M059J (cell line): Measurements from ENCODE around the gene NR1H2. TPM values are rescaled to one million over a fixed set of nuclear protein-coding genes. Genes with fewer than 3 reads are reported as not detected.
"Not testable (repeated sequence)": the region's sequence is repeated elsewhere in the genome, so short reads cannot be mapped to it uniquely, and the experiment has no call there.

ENCODE experiments used
- DNase-seq: peaks from one replicate; pipeline ENCODE4 v3.0.0-alpha.2; 2012; ENCODE audit warnings: low read depth
- total RNA-seq: library from RNA; depleted of rRNA; stranded (reverse); fragments of >200 nt; shearing (Covaris generic); gene quantifications from 2 replicates; pipeline ENCODE4 v1.2.3, GENCODE V29; 2014

The NR1H2 gene
- total RNA-seq, 1 experiment from 2014 or later, result 116 TPM

DNA sequence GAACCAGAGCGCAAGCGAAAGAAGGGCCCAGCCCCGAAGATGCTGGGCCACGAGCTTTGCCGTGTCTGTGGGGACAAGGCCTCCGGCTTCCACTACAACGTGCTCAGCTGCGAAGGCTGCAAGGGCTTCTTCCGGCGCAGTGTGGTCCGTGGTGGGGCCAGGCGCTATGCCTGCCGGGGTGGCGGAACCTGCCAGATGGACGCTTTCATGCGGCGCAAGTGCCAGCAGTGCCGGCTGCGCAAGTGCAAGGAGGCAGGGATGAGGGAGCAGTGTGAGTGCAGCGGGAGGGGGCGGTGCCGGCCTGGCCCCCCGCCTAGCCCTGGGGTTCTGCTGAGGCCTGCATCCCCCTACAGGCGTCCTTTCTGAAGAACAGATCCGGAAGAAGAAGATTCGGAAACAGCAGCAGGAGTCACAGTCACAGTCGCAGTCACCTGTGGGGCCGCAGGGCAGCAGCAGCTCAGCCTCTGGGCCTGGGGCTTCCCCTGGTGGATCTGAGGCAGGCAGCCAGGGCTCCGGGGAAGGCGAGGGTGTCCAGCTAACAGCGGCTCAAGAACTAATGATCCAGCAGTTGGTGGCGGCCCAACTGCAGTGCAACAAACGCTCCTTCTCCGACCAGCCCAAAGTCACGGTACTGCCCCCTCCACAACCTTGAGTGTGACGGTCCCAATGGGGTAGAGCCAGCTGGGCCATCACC lies 2.1 kb downstream of the NR1H2 start:
- DNase-seq, result no peak

DNA sequence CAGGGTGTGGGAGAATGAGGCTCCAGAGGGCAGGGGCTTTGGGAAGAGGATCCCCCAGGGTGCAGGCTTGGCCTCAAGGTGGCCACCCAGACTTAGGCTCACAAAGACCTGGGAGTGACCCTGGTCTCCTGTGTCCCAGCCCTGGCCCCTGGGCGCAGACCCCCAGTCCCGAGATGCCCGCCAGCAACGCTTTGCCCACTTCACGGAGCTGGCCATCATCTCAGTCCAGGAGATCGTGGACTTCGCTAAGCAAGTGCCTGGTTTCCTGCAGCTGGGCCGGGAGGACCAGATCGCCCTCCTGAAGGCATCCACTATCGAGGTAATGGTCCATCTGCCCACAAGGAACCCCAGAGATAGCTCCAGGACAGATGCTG lies 2.6 kb downstream of the NR1H2 start:
- no peak for DNase-seq

DNA sequence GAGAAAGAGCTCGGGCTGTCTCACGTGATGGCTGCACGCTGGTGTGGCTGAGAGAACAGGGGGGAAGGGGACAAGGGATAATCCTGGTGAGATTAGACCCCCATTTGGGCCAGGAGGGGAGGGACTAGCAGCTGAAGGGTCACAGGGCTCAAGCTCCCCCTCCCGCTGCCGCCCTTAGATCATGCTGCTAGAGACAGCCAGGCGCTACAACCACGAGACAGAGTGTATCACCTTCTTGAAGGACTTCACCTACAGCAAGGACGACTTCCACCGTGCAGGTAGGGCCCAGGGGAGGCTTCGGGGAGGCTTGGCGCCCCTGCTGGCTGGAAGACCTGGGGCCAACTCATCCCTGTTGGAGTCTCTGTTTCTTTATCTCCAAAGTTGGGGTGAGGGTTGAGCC lies 3.3 kb downstream of the NR1H2 start:
- DNase-seq, result no peak

DNA sequence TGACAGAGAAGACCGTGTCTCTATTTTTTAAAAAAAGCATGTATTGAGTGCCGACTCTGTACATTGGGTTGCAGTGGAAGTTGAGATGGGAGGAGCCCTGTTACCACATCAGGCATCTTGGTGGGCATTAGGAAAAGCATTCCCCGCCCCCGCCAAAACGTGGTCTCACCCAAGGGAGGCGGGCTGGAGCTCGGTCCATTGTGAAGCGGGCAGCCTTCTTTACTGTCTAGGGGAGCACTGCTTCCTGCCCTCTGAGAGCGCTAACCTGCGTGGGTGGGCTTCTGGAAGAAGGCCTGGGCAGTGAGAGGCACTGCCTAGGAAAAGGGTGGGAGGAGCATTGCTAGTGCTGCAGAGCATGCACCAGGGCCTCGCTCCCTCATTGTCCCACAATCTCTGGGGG lies 3.9 kb downstream of the NR1H2 start:
- DNase-seq, result no peak

DNA sequence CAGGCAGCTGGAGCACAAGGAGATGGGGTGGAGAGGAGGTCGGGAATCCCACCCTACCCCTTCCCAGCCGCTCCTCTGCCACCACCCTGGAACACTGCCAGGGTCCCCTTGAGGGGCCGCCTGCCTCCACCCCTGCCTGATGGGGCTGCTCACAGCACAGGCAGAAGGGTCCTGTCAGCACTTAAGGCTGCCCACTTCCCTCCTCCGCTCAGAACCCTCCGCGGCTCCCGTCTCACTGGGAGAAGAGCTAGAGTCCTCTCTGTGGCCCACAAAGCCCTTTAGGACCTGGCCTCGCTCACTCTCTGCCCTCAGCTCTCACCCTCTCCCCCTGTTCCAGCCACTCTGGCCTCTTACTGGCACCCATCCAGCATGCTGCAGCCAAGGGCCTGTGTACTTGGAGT lies 4.5 kb downstream of the NR1H2 start:
- no peak for DNase-seq

DNA sequence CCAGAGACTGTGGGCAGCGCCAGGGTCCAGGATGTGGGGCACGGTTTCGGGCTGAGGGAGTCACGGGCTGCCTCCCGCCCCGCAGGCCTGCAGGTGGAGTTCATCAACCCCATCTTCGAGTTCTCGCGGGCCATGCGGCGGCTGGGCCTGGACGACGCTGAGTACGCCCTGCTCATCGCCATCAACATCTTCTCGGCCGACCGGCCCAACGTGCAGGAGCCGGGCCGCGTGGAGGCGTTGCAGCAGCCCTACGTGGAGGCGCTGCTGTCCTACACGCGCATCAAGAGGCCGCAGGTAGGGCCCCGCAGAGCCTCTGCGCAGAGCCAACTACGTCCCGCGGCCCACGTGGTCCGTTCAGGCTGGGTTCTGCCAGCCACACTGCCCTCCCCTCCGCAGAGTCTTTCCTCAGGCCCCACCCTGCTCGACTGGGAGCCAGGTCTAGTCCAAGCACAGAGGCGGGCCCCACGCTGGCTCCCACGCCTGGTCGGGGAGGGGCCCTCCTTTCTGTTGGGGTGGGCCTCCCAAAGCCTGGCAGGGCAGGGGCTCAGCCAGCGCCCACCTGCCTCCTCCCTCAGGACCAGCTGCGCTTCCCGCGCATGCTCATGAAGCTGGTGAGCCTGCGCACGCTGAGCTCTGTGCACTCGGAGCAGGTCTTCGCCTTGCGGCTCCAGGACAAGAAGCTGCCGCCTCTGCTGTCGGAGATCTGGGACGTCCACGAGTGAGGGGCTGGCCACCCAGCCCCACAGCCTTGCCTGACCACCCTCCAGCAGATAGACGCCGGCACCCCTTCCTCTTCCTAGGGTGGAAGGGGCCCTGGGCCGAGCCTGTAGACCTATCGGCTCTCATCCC lies 5.8 kb downstream of the NR1H2 start:
- no peak for DNase-seq

DNA sequence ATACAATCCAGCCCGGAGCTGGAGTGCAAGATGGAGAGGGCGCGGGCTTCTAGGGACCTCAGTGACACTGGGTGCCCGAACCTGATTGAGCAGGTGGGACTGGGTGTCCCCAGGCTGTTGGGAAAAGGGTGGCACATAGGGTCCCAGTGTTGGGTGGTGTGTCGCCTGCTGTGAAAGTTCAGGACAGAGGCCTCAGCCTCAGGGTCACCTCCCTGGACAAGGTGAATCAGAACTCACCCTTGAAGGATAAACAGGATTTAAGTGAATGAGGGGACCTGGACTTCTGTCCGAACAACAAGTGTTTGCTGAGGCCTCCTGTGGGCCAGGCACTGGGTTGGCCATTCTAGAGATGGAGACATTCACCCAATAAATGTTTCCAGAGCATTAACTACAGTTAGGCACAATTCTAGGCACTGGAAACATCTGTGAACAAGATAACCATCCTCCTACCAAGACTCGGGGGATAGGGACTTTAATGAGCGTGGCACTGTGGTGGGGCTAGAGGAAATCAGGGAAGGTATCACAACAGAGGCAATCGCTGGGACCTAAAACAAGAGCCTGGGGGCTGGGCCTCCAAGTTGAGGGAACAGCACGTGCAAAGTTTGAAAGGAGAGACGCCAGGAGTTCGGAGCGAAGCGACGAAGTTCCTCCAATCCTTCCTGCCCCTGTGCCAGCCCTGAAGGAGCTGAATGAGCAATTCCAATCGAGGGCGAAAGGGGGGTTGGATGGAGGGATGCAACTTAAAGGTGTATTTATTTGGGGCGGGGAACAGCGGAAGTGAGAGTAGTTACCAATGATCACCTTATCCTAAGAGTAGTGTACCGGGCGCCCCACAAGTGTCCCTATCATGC lies 7.0 kb downstream of the NR1H2 start:
- no peak for DNase-seq

DNA sequence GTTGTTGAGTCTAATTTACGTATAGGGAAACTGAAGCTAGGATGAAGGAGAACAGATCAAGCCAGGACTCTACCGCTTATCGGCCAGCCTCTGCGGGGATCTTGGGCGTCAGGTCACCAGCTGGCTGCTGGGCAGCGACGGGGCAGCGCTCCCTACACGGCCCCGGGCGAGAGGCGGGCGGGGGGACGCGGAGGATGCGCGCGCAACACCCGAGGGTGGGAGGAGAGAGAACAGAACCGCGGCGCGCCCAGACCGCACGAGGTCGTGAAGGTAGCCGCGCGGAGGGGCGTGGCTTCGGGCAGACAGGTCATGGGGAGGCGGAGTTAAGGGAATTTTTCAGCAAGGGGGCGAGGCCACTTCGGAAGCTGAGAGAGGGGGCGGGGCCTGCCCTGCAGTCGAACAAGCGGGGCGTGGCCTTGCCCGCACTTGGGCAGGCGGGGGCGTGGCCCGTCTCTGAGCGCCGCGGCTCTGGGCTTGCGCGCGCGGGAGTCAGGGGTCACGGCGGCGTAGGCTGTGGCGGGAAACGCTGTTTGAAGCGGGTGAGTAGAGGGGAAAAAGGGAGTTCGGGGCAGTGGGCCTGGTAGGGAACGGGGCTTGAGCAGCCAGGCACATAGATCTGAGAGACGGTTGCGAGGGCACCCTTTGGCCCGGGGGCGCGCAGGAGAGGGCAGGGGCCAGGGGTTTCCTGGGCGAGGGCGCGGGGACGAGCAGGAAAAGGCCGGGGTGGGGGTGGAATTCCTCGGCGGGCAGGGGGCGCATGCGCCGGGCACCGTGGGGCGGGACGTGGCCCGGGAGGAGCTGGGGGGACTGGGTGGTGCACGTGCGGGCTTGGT lies 7.8 kb downstream of the NR1H2 start, which contains the start of gene POLD1:
Gene POLD1, plus strand, starts transcription at position 496 of the 833 bp plus-strand sequence. CDS start 14,505 bp downstream, outside the sequence.
- DNase-seq, result peak; percentile 95

DNA sequence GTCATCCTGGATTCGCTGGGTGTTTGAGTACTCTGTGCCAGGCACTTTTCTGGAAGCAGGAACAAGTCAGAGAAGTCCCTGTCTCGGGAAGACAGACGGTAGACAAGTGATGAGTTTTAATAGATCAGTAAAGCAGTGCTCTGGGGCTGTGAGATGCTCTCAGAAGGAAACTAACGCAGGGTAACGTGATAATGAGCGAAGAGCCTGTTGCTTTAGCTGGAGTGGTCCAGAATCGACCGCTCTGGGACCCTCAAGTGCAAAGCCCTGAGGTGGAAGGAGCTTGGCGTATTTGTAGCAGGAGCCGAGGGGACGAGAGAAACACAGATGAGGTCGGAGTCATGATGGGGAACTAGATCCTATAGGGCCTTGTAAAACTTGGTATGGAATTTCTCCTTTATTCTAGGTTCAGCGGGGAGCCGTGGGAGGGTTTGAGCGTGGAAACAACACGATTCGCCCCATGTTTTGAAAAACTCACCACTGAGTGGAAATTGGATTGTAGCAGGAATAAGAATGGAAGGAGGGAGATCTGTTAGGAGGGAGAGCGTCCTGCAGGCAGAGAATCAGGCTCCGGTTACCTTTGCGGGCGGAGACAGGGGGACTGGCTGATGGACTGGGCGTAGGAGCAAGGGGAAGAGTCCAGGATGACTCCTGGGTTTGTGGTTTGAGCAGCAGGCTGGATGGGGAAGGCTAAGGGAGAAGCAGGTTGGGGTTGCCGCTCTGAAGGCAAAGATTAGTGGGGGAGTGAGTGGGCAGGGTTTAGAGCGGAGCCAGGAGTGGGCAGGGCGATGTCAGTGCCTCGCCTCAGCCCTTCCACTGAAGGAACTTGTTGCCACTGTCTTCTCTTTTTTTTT lies 8.7 kb downstream of the NR1H2 start:
- no peak for DNase-seq

DNA sequence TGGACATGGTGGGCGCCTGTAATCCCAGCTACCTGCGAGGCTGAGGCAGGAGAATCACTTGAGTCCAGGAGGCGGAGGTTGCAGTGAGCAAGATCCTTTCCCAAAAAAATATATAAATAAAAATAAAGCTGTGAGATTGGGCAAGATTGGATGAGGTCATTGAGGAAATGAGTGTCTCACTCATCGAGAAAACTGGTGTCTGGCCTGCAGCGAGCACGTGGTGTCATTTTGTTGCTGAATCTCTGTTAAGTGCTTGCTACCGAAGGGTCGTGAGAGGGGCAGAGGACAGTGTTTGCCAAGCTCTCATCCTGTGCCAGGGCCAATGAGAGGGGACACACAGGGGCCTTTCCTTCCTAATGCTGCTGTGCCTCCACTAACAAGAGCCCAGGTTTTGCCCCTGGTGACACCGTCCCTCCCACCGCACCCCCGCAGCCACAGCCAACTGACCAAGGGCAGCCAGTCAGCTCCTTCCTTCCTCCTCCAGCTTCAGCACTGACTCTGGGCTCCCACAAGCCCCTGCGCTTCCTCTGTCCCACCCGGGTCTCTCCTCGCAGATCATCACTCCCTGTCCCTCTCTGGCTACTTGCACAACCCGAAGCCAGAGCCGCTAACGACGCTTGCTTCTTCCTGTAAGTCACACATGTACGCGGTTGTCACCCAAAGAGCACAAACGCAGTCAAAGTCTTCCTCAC lies 11.1 kb downstream of the NR1H2 start:
- no peak for DNase-seq

DNA sequence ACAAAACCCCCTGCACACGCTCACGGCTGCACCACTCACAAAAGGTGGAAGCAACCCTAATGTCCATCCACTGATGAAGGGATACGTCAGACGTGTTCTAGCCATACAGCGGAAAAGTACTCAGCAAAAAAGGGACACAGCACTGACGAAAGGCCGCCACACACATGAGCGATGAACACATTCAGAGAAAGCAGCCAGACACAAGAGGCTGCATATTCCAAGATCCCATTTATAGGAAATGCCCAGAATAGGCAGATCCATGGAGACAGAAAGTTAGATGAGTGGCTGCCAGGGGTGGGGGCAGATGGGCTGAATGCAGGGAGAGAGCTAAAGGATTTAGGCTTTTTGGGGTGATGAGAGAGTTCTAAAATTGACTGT lies 11.6 kb downstream of the NR1H2 start:
- DNase-seq, result no peak

DNA sequence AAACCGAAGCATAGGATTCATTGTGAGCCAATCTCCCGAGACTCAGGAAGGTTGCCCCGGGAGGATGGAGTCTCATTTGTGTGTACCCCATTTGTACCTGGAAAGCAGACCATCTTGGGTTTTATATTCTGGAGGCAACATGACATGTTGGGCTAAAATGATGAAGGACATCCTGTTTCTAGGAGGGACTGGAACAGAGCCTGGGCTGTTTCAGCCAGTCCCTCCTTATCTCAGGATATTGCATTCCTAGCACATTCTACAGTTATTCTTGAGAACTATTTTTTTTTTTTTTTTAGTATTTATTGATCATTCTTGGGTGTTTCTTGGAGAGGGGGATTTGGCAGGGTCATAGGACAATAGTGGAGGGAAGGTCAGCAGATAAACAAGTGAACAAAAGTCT lies 14.0 kb downstream of the NR1H2 start:
- DNase-seq, result not testable (repeated sequence)

DNA sequence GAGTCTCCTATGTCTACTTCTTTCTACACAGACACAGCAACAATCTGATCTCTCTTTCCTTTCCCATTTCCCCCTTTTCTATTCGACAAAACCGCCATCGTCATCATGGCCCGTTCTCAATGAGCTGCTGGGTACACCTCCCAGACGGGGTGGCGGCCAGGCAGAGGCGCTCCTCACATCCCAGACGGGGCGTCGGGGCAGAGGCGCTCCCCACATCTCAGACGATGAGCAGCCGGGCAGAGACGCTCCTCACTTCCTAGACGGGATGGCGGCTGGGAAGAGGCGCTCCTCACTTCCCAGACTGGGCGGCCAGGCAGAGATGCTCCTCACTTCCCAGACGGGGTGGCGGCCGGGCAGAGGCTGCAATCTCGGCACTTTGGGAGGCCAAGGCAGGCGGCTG lies 14.7 kb downstream of the NR1H2 start:
- not testable (repeated sequence) for DNase-seq

DNA sequence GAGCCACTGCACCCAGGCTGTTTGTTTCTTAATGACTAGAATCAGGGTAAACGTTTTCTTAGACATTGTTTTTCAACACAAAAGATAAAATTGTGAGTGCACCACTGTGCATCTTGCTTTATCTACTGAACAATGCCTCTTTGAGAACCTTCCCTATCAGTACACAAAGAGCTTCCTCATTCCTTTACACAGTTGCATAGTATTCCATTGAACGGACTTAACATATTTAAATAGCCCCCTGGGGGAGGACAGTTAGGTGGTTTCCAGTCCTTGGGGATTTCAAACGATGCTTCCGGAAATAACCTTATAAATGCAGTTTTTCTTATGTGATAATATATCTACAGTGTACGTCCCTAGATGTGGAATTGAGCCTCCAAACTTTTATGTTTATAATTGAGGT lies 16.5 kb downstream of the NR1H2 start:
- no peak for DNase-seq

DNA sequence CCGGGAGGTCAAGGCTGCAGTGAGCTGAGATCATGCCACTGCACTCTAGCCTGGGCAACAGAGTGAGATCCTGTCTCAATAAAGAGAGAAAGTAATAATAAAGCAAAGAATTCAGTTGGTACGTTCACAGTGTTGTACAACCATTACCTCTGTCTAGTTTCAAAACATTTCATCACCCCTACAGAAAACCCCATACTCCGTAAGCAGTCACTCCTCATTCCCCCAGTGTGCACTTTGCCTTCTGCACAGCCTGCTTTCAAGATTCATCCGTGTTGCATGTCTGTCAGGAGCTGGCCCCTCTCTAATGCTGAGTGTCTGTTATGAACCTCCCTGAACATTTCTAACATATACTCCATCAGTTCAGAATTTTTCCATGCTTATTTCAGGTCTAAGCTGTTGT lies 17.3 kb downstream of the NR1H2 start:
- no peak for DNase-seq

DNA sequence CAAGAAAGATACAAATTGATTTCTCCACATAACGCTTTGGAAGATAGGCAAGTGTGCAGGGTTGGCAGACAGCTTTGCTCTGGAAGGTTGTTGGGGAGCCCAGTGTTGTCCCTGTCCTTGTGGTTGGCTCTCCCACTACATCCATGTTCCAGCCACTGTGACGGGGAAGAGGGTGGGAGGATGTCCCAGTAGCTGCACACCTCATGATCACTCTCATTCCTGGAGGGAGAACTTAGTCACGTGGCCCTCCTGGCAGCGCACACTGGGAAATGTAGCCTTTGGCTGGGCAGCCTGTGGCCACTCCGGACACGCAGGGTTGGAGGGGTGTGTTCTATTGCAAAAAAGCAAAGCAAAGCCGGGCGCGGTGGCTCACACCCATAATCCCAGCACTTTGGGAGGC lies 17.8 kb downstream of the NR1H2 start:
- DNase-seq, result no peak

DNA sequence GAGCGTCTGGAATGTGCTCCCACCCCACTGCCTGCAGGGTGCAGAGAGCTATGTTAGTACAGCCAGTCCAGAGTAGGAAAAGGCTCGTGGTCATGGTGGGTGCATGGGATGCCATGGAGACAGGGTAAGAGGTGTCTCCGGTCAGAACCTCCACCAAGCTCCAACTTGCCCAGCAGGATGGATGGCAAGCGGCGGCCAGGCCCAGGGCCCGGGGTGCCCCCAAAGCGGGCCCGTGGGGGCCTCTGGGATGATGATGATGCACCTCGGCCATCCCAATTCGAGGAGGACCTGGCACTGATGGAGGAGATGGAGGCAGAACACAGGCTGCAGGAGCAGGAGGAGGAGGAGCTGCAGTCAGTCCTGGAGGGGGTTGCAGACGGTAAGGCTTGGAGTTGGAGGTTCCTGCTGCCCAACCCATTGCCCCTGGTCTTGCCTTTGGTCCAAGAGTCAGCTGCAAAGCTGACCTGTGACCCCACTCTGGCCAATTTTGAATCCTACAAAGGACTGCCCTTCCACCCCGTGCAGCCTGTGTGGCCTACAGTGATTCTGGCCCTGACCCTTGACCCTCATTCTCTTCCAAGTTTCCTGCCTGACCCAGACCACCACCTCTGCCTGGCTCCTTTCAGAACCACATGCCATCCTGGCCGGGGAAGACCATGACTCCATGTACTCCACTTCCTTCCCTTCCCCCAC lies 22.6 kb downstream of the NR1H2 start:
- no peak for DNase-seq

DNA sequence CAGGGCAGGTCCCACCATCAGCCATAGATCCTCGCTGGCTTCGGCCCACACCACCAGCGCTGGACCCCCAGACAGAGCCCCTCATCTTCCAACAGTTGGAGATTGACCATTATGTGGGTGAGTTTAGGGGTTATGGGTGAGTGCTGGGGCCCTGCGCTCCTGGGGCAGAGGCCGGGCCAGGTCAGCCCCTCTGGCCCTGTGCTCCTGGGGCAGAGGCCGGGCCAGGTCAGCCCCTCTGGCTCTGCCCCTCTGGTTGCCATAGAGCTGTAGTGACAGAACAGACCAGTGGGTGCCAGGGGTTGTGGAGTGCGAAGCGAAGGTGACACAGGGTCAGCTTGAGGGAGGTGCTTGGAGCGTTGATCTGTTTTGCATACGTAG lies 23.1 kb downstream of the NR1H2 start:
- no peak for DNase-seq
